ENCODE measurements around the gene AVL9. TPM values are rescaled to one million over a fixed set of nuclear protein-coding genes. Genes with fewer than 3 reads are reported as not detected.

Gene AVL9
- total RNA-seq, 1 donor from 2014 or later = 36.8 TPM

DNA sequence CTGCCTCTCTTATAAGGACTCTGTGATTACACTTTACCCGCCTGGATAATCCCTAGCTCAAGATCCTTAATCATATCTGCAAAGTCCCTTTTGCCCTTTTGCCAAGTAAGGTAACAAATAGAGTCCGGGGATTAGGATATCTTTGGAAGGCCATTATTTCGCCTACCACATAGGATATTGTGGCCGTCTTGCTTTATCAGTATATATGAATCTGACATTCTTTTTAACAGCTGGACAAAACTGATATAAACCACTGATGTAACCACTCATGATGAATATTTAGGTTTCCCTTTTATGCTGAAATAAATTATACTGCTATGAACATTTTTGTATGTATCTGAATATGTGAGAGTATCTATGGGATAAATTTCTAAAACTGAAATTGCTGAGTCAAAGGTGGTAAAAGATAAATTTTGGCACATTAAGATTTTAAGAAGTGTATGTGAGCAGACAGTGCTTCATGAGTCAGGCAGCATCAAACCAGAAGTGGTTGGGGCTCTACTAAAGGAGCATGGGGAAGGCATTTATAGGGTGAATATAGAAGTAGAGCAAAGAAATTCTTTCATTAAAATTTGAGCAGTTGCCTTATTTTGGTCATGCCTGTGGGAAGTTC lies 44.7 kb downstream of the AVL9 start:
- Mint-ChIP-seq H3K27me3 (ENCODE audit: low read depth) (no peaks in the 10 kb centered on the region), H3K9me3 (peaks cover 4% of the 10 kb centered on the region), H3K4me1 (no peaks in the 10 kb centered on the region), H3K27ac (no peak overlapping the region), H3K4me3 (no peak overlapping the region), H3K36me3 (peaks cover 14% of the 10 kb centered on the region)
- DNase-seq (ENCODE audit: low spot score in 2 of 2, unreplicated experiment in 2 of 2) = no peak
- TF ChIP-seq, protein P1, sequence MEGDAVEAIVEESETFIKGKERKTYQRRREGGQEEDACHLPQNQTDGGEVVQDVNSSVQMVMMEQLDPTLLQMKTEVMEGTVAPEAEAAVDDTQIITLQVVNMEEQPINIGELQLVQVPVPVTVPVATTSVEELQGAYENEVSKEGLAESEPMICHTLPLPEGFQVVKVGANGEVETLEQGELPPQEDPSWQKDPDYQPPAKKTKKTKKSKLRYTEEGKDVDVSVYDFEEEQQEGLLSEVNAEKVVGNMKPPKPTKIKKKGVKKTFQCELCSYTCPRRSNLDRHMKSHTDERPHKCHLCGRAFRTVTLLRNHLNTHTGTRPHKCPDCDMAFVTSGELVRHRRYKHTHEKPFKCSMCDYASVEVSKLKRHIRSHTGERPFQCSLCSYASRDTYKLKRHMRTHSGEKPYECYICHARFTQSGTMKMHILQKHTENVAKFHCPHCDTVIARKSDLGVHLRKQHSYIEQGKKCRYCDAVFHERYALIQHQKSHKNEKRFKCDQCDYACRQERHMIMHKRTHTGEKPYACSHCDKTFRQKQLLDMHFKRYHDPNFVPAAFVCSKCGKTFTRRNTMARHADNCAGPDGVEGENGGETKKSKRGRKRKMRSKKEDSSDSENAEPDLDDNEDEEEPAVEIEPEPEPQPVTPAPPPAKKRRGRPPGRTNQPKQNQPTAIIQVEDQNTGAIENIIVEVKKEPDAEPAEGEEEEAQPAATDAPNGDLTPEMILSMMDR (IDR thresholded peaks at IDR 0.05; ENCODE audit: unreplicated experiment) = no peak

GRCh38 chr7:32542595-32542994 lies 47.3 kb downstream of the AVL9 start:
- Mint-ChIP-seq H3K9me3 (peaks cover 4% of the 10 kb centered on the region), H3K27ac (no peak overlapping the region), H3K4me3 (no peak overlapping the region), H3K4me1 (no peaks in the 10 kb centered on the region), H3K27me3 (ENCODE audit: low read depth) (no peaks in the 10 kb centered on the region), H3K36me3 (peaks cover 19% of the 10 kb centered on the region)
- no peak for DNase-seq (ENCODE audit: low spot score in 2 of 2, unreplicated experiment in 2 of 2)
- TF ChIP-seq, protein P1 (IDR thresholded peaks at IDR 0.05; ENCODE audit: unreplicated experiment) = no peak

- Mint-ChIP-seq H3K4me3 (no peak overlapping the region), H3K36me3 (peaks cover 35% of the 10 kb centered on the region), H3K9me3 (no peaks in the 10 kb centered on the region), H3K27ac (no peak overlapping the region), H3K27me3 (ENCODE audit: low read depth) (no peaks in the 10 kb centered on the region), H3K4me1 (no peaks in the 10 kb centered on the region)
- DNase-seq (ENCODE audit: low spot score in 2 of 2, unreplicated experiment in 2 of 2) = no peak
- TF ChIP-seq, protein P1 (IDR thresholded peaks at IDR 0.05; ENCODE audit: unreplicated experiment) = no peak
Observed at GRCh38 chr7:32559480-32559879, 64.2 kb downstream of the AVL9 start.

- Mint-ChIP-seq H3K36me3 (peaks cover 31% of the 10 kb centered on the region), H3K27me3 (ENCODE audit: low read depth) (no peaks in the 10 kb centered on the region), H3K9me3 (no peaks in the 10 kb centered on the region), H3K4me3 (no peak overlapping the region), H3K27ac (no peak overlapping the region), H3K4me1 (no peaks in the 10 kb centered on the region)
- TF ChIP-seq, protein P1 (IDR thresholded peaks at IDR 0.05; ENCODE audit: unreplicated experiment) = no peak
- DNase-seq (ENCODE audit: low spot score in 2 of 2, unreplicated experiment in 2 of 2) = no peak
Observed at GRCh38 chr7:32560075-32560474, 64.8 kb downstream of the AVL9 start.

GRCh38 chr7:32561613-32562012 lies 66.3 kb downstream of the AVL9 start:
- Mint-ChIP-seq H3K36me3 (peaks cover 31% of the 10 kb centered on the region), H3K9me3 (no peaks in the 10 kb centered on the region), H3K27ac (no peak overlapping the region), H3K4me1 (no peaks in the 10 kb centered on the region), H3K27me3 (ENCODE audit: low read depth) (no peaks in the 10 kb centered on the region), H3K4me3 (no peak overlapping the region)
- DNase-seq (ENCODE audit: low spot score in 2 of 2, unreplicated experiment in 2 of 2) = no peak
- TF ChIP-seq, protein P1 (IDR thresholded peaks at IDR 0.05; ENCODE audit: unreplicated experiment) = no peak

DNA sequence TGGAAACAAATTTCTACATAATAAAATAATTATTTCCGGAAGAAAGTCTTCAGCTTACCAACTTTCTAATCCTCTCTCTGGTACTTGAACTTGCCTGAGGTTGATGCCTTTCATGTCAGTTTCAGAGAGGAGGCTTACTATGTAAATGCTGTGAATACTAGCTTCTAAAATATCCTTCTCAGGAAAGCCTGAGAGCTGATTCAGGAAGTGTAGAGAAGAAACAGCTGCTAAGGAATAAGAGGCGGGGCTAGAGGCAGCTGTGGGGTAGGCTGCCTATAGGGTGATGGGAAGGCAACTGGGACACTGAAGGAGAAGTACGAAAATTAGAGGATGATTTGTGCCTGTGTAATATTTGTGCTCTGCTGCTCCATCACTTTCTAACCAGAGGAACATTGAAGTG lies 69.3 kb downstream of the AVL9 start:
- H3K27me3 Mint-ChIP-seq (ENCODE audit: low read depth) = no peaks in the 10 kb centered on the region
- H3K9me3 Mint-ChIP-seq = no peaks in the 10 kb centered on the region
- H3K36me3 Mint-ChIP-seq = peaks cover 13% of the 10 kb centered on the region
- no peak overlapping the region for H3K4me3 Mint-ChIP-seq
- no peak for DNase-seq (ENCODE audit: low spot score in 2 of 2, unreplicated experiment in 2 of 2)
- H3K27ac Mint-ChIP-seq = no peak overlapping the region
- TF ChIP-seq, protein P1 (IDR thresholded peaks at IDR 0.05; ENCODE audit: unreplicated experiment) = no peak
- no peaks in the 10 kb centered on the region for H3K4me1 Mint-ChIP-seq
